GM12878 (cell line): Measurements from ENCODE around the gene TMEM175. TPM values are rescaled to one million over a fixed set of nuclear protein-coding genes. Genes with fewer than 3 reads are reported as not detected.
A peak's percentile ranks its signal among the peaks of the same experiment; 100 is the strongest.

ENCODE experiments used
- ATAC-seq: fragments of 200-7000 bp; cut with Tn5 transposase; 3 replicates; pipeline ENCODE4 v1.9.1; 2020; ENCODE audit warnings: mild to moderate bottlenecking, moderate library complexity
- BruUV-seq: library from RNA; stranded (reverse); fragments of 400-500 nt; replicated peaks from 2 replicates; lab custom pipeline; 2021; lab: Mats Ljungman, UMichigan
- CTCF ChIA-PET: fragments of 300-600 bp; sonication (Branson Sonifier 250); formaldehyde crosslinking; extraction: SDS; loops from one replicate; lab custom pipeline; 2021; ENCODE audit warnings: inconsistent platforms; lab: Yijun Ruan, JAX
- POLR2A ChIA-PET: fragments of 350-600 bp; formaldehyde crosslinking; extraction: SDS; loops from one replicate; lab custom pipeline; 2021; ENCODE audit warnings: inconsistent platforms; lab: Charles Lee
- RAD21 ChIA-PET: fragments of 300-600 bp; sonication (Branson Sonifier 250); formaldehyde crosslinking; loops from one replicate; lab custom pipeline; 2023; ENCODE audit warnings: antibody characterized with exemption; ENCODE audit not compliant: unreplicated experiment; lab: Charles Lee
- SMC1A ChIA-PET: fragments of 300-600 bp; sonication (Branson Sonifier 250); formaldehyde crosslinking; loops from one replicate; lab custom pipeline; 2023; ENCODE audit not compliant: unreplicated experiment, uncharacterized antibody; lab: Charles Lee
- DNase-seq: peaks from one replicate; pipeline ENCODE4 v3.0.0-alpha.2; 2011; ENCODE audit warnings: low read depth, low spot score
- FAIRE-seq: peaks from 3 replicates; lab custom pipeline; 2011; peaks lifted over from hg19 to GRCh38; lab: Jason Lieb, UNC
- H2AFZ ChIP-seq: 2 replicates; pipeline ENCODE4 v1.6.0; 2011; ENCODE audit warnings: low read depth, low read length, control low read depth; ENCODE audit not compliant: control insufficient read depth
- H3K27ac ChIP-seq: 2 replicates; pipeline ENCODE4 v1.5.1; 2011; ENCODE audit warnings: control low read depth; ENCODE audit not compliant: control insufficient read depth, insufficient read depth
- H3K27me3 ChIP-seq, 2 experiments: replicated peaks in 1 of 2; 2 replicates each; pipeline versions ENCODE4 v1.6.0 to v1.6.1; 2011; ENCODE audit warnings: low read length in 1 of 2; ENCODE audit not compliant: control insufficient read depth in 2 of 2, insufficient read depth in 2 of 2
- H3K36me3 ChIP-seq, 2 experiments: 2 replicates each; pipeline ENCODE4 v1.5.1; 2011; ENCODE audit warnings: low read length in 1 of 2; ENCODE audit not compliant: control insufficient read depth in 2 of 2, insufficient read depth in 2 of 2
- H3K4me1 ChIP-seq: 2 replicates; pipeline ENCODE4 v1.6.1; 2011; ENCODE audit warnings: mild to moderate bottlenecking, low read length, moderate library complexity, mixed read lengths; ENCODE audit not compliant: control insufficient read depth, insufficient read depth
- H3K4me2 ChIP-seq: 2 replicates; pipeline ENCODE4 v1.6.0; 2011; ENCODE audit warnings: control low read depth; ENCODE audit not compliant: control insufficient read depth, insufficient read depth
- H3K4me3 ChIP-seq: fragments of 200-600 bp; sonication (generic); 2 replicates; pipeline ENCODE4 v1.5.1; 2016
- H3K79me2 ChIP-seq: 2 replicates; pipeline ENCODE4 v1.6.0; 2011; ENCODE audit warnings: low read length; ENCODE audit not compliant: control insufficient read depth, insufficient read depth
- H3K9ac ChIP-seq: 2 replicates; pipeline ENCODE4 v1.8.0; 2011; ENCODE audit warnings: low read length, control low read depth, mixed read lengths; ENCODE audit not compliant: control insufficient read depth, insufficient read depth
- H3K9me3 ChIP-seq: replicated peaks from 3 replicates; pipeline ENCODE4 v1.5.1; 2011; ENCODE audit warnings: mild to moderate bottlenecking, low read length; ENCODE audit not compliant: control insufficient read depth, insufficient read depth
- H4K20me1 ChIP-seq: 2 replicates; pipeline ENCODE4 v1.6.0; 2011; ENCODE audit not compliant: control insufficient read depth, insufficient read depth
- MLLT1 ChIP-seq: fragments of 450-650 bp; IDR thresholded peaks from 2 replicates; pipeline ENCODE4 v1.6.1; 2016; ENCODE audit warnings: mild to moderate bottlenecking
- ZNF622 ChIP-seq: fragments of 450-650 bp; IDR thresholded peaks from 2 replicates; pipeline ENCODE4 v1.6.1; 2017; ENCODE audit warnings: mild to moderate bottlenecking, inconsistent platforms
- WGBS: methylation state at CpG from one replicate; pipeline ENCODE4 v1.1.6; 2016; ENCODE audit warnings: low lambda C conversion rate; ENCODE audit not compliant: insufficient replicate concordance, insufficient coverage; ENCODE audit errors: missing lambda C conversion rate; 5-methylcytosine and 5-hydroxymethylcytosine counted together
- in situ Hi-C: fragments of 300-500 bp; cut with MboI; formaldehyde crosslinking; loops from 9 replicates; pipeline ENCODE4 v1.14.3; 2018; ENCODE audit warnings: mixed read lengths
- intact Hi-C: fragments of 100-400 bp; cut with micrococcal nuclease; formaldehyde crosslinking; loops from one replicate; pipeline ENCODE4 v1.14.2; 2022; ENCODE audit not compliant: unreplicated experiment
- polyA plus RNA-seq, 11 experiments: library from polyadenylated mRNA; depleted of rRNA in 4 of 11; unstranded in 6 of 11; stranded (reverse) in 5 of 11; fragments of >200 nt; fragmentation: Nextera tagmentation in 4 of 11; fragmentation: Illumina TruSeq in 1 of 11; extraction: Ambion mirVana in 4 of 11; extraction: Trizol in 1 of 11; gene quantifications; 1 replicate in 1 of 11; 2 replicates in 10 of 11; pipeline versions ENCODE4 v1.2.1 to v1.2.3, GENCODE V29; 2011 to 2016; ENCODE audit warnings: inconsistent platforms in 2 of 11, missing spikeins in 2 of 11, low read depth in 1 of 11
- total RNA-seq, 4 experiments: library from RNA; depleted of rRNA in 3 of 4; stranded (reverse); fragments of >200 nt in 3 of 4; fragmentation: Illumina TruSeq in 1 of 4; extraction: Trizol in 1 of 4; gene quantifications; 2 replicates each; pipeline versions ENCODE4 v1.2.1 to v1.2.3, GENCODE V29; 2013 to 2021

The TMEM175 gene
- total and polyA plus RNA-seq, 10 of the 15 experiments (the other 5 are each of a cell fraction or from before 2014, with no cell fraction given), result 0.11 to 39.5 (median 22.3) TPM

DNA sequence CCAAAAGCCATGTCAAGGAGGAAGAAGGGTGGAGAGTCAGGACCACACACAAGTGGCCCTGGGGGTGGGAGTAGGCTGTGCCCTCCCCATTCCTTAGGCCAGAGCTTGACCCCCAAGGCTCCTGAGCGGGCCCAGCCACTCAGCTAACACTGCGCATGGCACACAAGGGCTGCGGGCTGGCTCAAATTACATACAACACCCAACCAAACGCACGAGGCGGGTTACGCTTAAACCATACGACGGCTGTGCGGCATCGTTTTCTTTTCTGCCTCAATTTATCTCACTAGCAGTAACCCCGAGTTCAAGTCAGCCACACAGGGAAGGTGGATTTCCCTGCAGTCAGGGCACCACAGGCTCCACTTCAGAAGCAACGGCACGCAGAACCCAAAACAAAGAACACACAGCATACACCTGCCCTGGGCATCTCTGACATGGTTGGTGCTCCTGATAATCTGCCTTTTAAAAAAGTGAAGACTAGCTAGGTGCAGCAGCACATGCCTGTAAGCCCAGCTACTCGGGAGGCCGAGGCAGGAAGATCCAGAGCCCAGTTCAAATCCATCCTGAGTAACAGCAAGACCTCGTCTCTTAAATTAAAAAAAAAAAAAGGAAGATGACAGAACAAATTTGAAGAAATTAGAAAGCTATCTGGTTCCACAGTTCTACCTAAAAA lies 3.0 kb upstream of the TMEM175 start:
- POLR2A ChIA-PET, result interaction anchor here (0.7 kb wide), 1 partner anchor 146 kb away, joined by 3 read pairs; no protein-coding TSS in a partner anchor
- in situ Hi-C loops, result no loop called here
- 97% methylated on average over 17 of the region's 17 CpGs for WGBS
- no peaks in the 10 kb centered on the region for H3K27me3 ChIP-seq
- H3K79me2 ChIP-seq, result peaks cover 61% of the 10 kb centered on the region
- H3K36me3 ChIP-seq, result peaks cover 0 to 4% of the 10 kb centered on the region in 2 experiments; a peak in 2 of 4 replicates
- H3K27ac ChIP-seq, result no peak overlapping the region
- H3K4me2 ChIP-seq, result peak overlapping the region; percentile 54; the same call in 1 of the 2 replicates
- peaks cover 22% of the 10 kb centered on the region for H3K4me1 ChIP-seq
- H3K9me3 ChIP-seq, result no peaks in the 10 kb centered on the region
- no peak for FAIRE-seq
- peaks cover 12% of the 10 kb centered on the region; the same call in 1 of the 2 replicates for H4K20me1 ChIP-seq
- no peak for ATAC-seq
- H3K9ac ChIP-seq, result peak overlapping the region; percentile 19; the same call in 1 of the 2 replicates
- SMC1A ChIA-PET, result interaction anchor here (0.6 to 1.5 kb wide), 5 partner anchors 8 to 187 kb away, joined by 3 to 4 read pairs (median 4); no protein-coding TSS in a partner anchor
- H3K4me3 ChIP-seq, result peak overlapping the region; percentile 49; the same call in 1 of the 2 replicates
- TF ChIP-seq MLLT1, result peak; percentile 76; the same call in 1 of the 2 replicates
- TF ChIP-seq ZNF622, result no peak
- RAD21 ChIA-PET, result interaction anchor here (8.6 kb wide), 1 partner anchor 57 kb away, joined by 48 read pairs; the partner anchor contains the start of gene IDUA
- DNase-seq, result no peak
- no TSS peak for BruUV-seq
- CTCF ChIA-PET, result interaction anchor here (1.3 kb wide), 1 partner anchor 58 kb away, joined by 5 read pairs; the partner anchor contains the start of gene IDUA
- H2AFZ ChIP-seq, result no peak overlapping the region
- intact Hi-C loops, result no loop called here
